ENCODE data around the gene NBR1.

The NBR1 gene

DNA sequence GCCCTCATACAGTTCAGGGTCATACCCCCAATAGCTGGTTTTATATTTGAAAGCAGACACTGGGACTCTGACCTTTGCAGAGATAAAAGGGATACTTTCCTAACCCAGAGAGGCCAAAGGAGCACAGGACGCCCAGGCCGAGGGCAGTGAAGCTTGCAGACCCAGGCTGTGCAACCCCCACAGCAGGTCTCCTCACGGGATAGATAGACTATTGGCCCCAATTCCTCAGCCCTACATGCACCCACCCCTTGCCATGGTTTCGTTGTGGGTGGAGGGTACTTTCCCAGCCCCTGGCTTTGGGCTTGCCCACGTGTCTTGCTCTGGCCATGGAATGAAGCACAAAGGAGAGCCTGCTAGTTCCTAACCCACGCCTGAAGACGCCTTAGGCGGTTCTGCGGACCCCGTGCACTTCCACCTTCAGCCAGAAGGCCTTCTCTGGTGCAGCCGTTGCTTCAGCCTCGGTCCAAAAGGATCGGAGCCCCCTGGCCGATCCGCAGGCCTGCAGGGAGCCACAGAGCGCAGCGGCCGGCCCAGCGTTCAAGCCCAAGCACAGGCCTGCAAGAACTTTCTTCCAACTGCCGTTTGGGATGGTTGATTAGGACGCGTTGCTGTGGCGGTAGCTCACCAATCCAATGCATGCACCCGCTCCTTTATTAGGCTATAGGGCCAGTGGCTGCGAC is 36.1 kb upstream of the NBR1 start:
- TF ChIP-seq, protein P1, sequence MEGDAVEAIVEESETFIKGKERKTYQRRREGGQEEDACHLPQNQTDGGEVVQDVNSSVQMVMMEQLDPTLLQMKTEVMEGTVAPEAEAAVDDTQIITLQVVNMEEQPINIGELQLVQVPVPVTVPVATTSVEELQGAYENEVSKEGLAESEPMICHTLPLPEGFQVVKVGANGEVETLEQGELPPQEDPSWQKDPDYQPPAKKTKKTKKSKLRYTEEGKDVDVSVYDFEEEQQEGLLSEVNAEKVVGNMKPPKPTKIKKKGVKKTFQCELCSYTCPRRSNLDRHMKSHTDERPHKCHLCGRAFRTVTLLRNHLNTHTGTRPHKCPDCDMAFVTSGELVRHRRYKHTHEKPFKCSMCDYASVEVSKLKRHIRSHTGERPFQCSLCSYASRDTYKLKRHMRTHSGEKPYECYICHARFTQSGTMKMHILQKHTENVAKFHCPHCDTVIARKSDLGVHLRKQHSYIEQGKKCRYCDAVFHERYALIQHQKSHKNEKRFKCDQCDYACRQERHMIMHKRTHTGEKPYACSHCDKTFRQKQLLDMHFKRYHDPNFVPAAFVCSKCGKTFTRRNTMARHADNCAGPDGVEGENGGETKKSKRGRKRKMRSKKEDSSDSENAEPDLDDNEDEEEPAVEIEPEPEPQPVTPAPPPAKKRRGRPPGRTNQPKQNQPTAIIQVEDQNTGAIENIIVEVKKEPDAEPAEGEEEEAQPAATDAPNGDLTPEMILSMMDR (IDR thresholded peaks at IDR 0.05) = no peak

- TF ChIP-seq, protein P1 (IDR thresholded peaks at IDR 0.05) = no peak
Observed at GRCh38 chr17:43135454-43135819, 35.6 kb upstream of the NBR1 start.

- TF ChIP-seq, protein P1 (IDR thresholded peaks at IDR 0.05) = no peak
Observed at GRCh38 chr17:43140396-43141332, 30.4 kb upstream of the NBR1 start.

- TF ChIP-seq, protein P1 (IDR thresholded peaks at IDR 0.05) = no peak
Observed at GRCh38 chr17:43142153-43142552, 28.9 kb upstream of the NBR1 start.

DNA sequence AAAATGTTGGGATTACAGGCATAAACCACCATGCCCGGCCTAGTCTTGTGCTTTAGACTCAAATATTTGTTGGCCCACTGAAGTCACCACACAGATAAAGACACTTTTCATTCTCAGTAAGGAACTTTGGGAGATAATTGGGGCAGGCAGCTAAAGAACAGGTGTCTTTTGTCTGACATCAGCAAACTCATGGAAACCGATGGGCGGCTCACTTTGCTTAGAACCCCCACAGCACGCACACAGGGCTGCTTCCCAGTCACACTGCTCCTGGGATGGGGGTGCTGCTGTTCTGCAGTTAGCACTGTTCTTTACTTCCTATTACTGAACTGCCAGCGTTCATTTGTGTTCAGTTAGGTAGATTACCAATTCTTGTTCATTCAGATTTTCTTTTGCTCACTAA is 27.8 kb upstream of the NBR1 start:
- TF ChIP-seq, protein P1 (IDR thresholded peaks at IDR 0.05) = no peak

DNA sequence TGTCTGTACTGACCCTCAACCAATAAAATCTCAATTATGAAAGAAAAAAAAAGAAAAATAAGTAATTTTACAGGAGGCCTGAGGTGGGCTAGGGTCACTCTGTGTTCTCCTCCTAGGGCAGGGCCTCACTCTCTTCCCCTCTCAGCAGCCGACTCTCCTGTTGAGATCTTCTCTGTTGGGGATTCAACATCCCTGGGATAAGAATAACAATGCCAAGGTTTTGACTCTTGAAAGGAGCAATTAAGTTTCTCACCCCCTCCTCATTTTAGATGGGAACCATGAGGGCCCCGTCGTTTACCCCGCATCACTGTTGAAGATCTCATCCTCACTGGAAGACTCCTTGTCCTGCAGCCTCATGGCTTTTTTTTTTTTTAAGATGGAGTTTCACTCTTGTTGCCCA is 24.4 kb upstream of the NBR1 start:
- TF ChIP-seq, protein P1 (IDR thresholded peaks at IDR 0.05) = no peak

- TF ChIP-seq, protein P1 (IDR thresholded peaks at IDR 0.05) = no peak
Observed at GRCh38 chr17:43151880-43152456, 19.0 kb upstream of the NBR1 start.

Measured in LNCAP (cell line).